GM21529 (cell line): ENCODE measurements around the gene SDHB.

Experiments
- ATAC-seq: cut with Tn5 transposase; IDR thresholded peaks from one replicate; pipeline ENCODE4 v1.9.1; 2021; ENCODE audit not compliant: unreplicated experiment

Gene SDHB

DNA sequence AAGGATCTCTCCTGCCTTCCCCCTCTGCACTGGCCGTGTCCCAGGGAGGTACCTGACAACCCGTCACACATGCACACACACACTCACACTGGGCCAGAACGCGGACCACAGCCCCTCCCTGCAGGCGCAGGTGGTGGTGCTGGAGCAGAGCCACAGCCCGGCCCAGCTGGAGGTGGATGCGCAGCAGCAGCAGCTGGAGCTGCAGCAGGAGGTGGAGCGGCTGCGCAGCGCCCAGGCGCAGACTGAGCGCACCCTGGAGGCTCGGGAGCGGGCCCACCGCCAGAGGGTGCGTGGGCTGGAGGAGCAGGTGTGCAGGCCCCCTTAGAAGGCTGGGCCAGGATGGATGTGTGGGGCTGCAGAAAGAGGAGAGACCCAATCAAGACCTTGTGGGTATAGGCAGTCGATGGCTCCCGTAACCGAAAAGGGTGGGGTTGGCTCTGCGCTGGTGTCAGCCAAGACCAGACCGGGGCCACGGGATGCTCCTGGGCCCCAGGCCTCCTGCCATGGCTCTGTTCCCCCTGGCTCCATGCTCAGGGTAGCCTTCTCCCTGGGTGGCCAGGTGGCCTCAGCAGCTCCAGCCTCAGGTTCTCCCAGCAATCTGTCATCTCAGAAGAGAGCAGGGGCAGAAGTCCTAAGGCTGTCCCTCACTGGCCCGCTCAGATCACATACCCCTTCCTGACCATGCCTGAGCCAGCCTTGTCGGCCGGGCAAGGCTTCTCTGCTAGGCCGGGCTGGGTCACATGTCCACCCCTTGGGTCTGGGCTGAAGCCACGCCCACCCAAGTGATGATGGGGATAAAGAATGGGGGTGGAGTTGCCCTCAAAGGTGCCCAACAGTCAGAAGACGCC, 82.3 kb downstream of the SDHB start:
- no peak for ATAC-seq

DNA sequence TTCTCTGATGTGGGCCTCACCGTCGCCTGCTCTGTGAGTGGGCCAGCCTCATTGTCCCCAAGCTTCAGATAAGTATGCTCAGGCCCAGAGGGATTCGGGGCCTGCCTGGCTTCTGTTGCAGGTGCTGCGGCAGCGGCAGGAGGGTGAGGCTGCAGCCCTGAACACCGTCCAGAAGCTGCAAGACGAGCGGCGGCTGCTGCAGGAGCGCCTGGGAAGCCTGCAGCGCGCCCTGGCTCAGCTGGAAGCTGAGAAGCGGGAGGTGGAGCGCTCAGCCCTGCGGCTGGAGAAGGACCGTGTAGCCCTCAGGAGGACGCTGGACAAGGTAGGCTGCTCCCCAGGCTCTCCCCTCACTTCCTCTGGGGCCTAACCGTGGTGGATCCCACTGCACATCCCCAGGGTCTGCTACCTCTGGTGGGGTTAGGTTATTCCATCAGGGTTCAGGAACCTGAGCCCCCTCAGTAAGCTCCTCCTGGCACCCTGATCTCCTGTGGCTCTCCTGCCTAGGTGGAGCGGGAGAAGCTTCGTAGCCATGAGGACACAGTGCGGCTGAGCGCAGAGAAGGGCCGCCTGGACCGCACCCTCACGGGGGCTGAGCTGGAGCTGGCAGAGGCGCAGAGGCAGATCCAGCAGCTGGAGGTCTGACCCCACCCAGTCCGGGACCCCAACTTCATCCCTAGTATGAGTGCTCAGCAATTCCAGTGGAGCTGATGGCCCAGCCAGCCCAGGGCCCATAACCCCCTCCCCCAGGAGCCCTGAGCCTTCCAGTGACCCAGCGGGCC, 83.5 kb downstream of the SDHB start:
- no peak for ATAC-seq

GRCh38 chr1:16969651-16970050, 84.2 kb downstream of the SDHB start:
- no peak for ATAC-seq

- ATAC-seq: no peak
These were observed 84.7 kb downstream of the SDHB start for GRCh38 chr1:16969057-16969611.
